ENCODE data around the gene TRRAP.

GRCh38 chr7:98985406-98985805 is 107.1 kb downstream of the TRRAP start:
- TF ChIP-seq POLR2A (IDR thresholded peaks at IDR 0.05) = no peak
- TF ChIP-seq CTCF (IDR thresholded peaks at IDR 0.05) = no peak
- no peak for TF ChIP-seq POLR2AphosphoS5 (IDR thresholded peaks at IDR 0.05)
